Neural cell (in vitro differentiated cells): ENCODE data around the gene GALP. TPM values are rescaled to one million over a fixed set of nuclear protein-coding genes. Genes with fewer than 3 reads are reported as not detected.
"Not testable (repeated sequence)": the region's sequence is repeated elsewhere in the genome, so short reads cannot be mapped to it uniquely, and the experiment has no call there.

Experiments used
- H2AFZ ChIP-seq: fragments of 200-600, 300-800 bp; sonication (generic), shearing (Covaris generic); 2 replicates; pipeline ENCODE4 v1.6.0; 2014; ENCODE audit warnings: low read depth, mild to moderate bottlenecking, antibody characterized with exemption, low read length, moderate library complexity
- H3F3A ChIP-seq: fragments of 200-600 bp; shearing (Covaris generic); 2 replicates; pipeline ENCODE4 v1.6.1; 2016; ENCODE audit warnings: mild to moderate bottlenecking, moderate library complexity, mixed read lengths, antibody characterized with exemption, low read length; ENCODE audit not compliant: insufficient read depth, poor library complexity, severe bottlenecking
- H3K27ac ChIP-seq: fragments of 200-600, 300-800 bp; sonication (generic), shearing (Covaris generic); 2 replicates; pipeline ENCODE4 v1.5.1; 2014; ENCODE audit warnings: mild to moderate bottlenecking, low read length, moderate library complexity
- H3K27me3 ChIP-seq: fragments of 300-800, 200-600 bp; sonication (generic), shearing (Covaris generic); 2 replicates; pipeline ENCODE4 v1.6.0; 2014; ENCODE audit warnings: mild to moderate bottlenecking, low read depth, low read length, moderate library complexity; ENCODE audit not compliant: insufficient read depth
- H3K36me3 ChIP-seq: fragments of 300-800, 200-600 bp; sonication (generic), shearing (Covaris generic); 2 replicates; pipeline ENCODE4 v1.5.1; 2014; ENCODE audit warnings: mild to moderate bottlenecking, antibody characterized with exemption, low read length, moderate library complexity; ENCODE audit not compliant: insufficient read depth
- H3K4me2 ChIP-seq: fragments of 300-800, 200-600 bp; sonication (generic), shearing (Covaris generic); 2 replicates; pipeline ENCODE4 v1.6.0; 2014; ENCODE audit warnings: mild to moderate bottlenecking, low read length
- H3K4me3 ChIP-seq: fragments of 300-800, 200-600 bp; sonication (generic), shearing (Covaris generic); 2 replicates; pipeline ENCODE4 v1.5.1; 2014; ENCODE audit warnings: mild to moderate bottlenecking, low read length, moderate library complexity
- H3K79me2 ChIP-seq: fragments of 200-600 bp; shearing (Covaris generic); replicated peaks from 2 replicates; pipeline ENCODE4 v1.6.0; 2014; ENCODE audit warnings: mild to moderate bottlenecking, low read length, moderate library complexity; ENCODE audit not compliant: insufficient read depth
- H3K9ac ChIP-seq: fragments of 300-800, 200-600 bp; sonication (generic), shearing (Covaris generic); 2 replicates; pipeline ENCODE4 v1.6.1; 2016; ENCODE audit warnings: mild to moderate bottlenecking, low read length, mixed read lengths
- H3K9me2 ChIP-seq: fragments of 200-600 bp; shearing (Covaris generic); 2 replicates; pipeline ENCODE4 v1.6.1; 2016; ENCODE audit warnings: mild to moderate bottlenecking, low read length, mixed read lengths; ENCODE audit not compliant: insufficient read depth
- H3K9me3 ChIP-seq: fragments of 200-600, 300-800 bp; sonication (generic), shearing (Covaris generic); 2 replicates; pipeline ENCODE4 v1.6.1; 2016; ENCODE audit warnings: mild to moderate bottlenecking, mixed run types, low read length, moderate library complexity, mixed read lengths
- H4K20me1 ChIP-seq: fragments of 200-600 bp; shearing (Covaris generic); 2 replicates; pipeline ENCODE4 v1.6.1; 2016; ENCODE audit warnings: mild to moderate bottlenecking, mixed run types; ENCODE audit not compliant: insufficient read depth
- EP300 ChIP-seq: fragments of 450-650 bp; conservative IDR thresholded peaks from 2 replicates; pipeline ENCODE4 v1.6.1; 2014; ENCODE audit warnings: antibody characterized with exemption, mild to moderate bottlenecking, moderate library complexity; ENCODE audit not compliant: poor library complexity, severe bottlenecking
- EZH2 ChIP-seq: fragments of 200-600, 300-800 bp; shearing (Covaris generic), sonication (generic); IDR thresholded peaks from 2 replicates; pipeline ENCODE4 v1.6.1; 2014; ENCODE audit warnings: antibody characterized with exemption, low read length, borderline replicate concordance, mild to moderate bottlenecking; ENCODE audit not compliant: insufficient read depth, poor library complexity, severe bottlenecking
- MXI1 ChIP-seq: fragments of 450-650 bp; conservative IDR thresholded peaks from 2 replicates; pipeline ENCODE4 v1.6.1; 2014; ENCODE audit warnings: antibody characterized with exemption, mild to moderate bottlenecking; ENCODE audit not compliant: poor library complexity, severe bottlenecking
- POLR2AphosphoS5 ChIP-seq: IDR thresholded peaks from 2 replicates; pipeline ENCODE4 v1.6.1; 2012
- RAD21 ChIP-seq: fragments of 450-650 bp; conservative IDR thresholded peaks from 2 replicates; pipeline ENCODE4 v1.6.1; 2014; ENCODE audit warnings: antibody characterized with exemption, mild to moderate bottlenecking, moderate library complexity
- SMC3 ChIP-seq: fragments of 450-650 bp; conservative IDR thresholded peaks from 2 replicates; pipeline ENCODE4 v1.6.1; 2014; ENCODE audit warnings: antibody characterized with exemption, mild to moderate bottlenecking, moderate library complexity; ENCODE audit not compliant: poor library complexity
- TAF1 ChIP-seq: IDR thresholded peaks from 2 replicates; pipeline ENCODE4 v1.6.1; 2012; ENCODE audit warnings: low read depth
- polyA plus RNA-seq: library from polyadenylated mRNA; depleted of rRNA; stranded (reverse); fragments of >200 nt; gene quantifications from 2 replicates; pipeline ENCODE4 v1.2.3, GENCODE V29; 2014
- TF ChIP-seq, protein P1 (sequence below): fragments of 450-650 bp; IDR thresholded peaks from 2 replicates; pipeline ENCODE4 v1.5.1; 2014; ENCODE audit warnings: antibody characterized with exemption, mild to moderate bottlenecking, moderate library complexity; ENCODE audit not compliant: poor library complexity, severe bottlenecking
- TF ChIP-seq, protein P2 (sequence below): IDR thresholded peaks from 2 replicates; pipeline ENCODE4 v1.6.1; 2012; ENCODE audit warnings: borderline replicate concordance

Gene GALP
- polyA plus RNA-seq, 1 donor from 2014 or later, result not detected

DNA sequence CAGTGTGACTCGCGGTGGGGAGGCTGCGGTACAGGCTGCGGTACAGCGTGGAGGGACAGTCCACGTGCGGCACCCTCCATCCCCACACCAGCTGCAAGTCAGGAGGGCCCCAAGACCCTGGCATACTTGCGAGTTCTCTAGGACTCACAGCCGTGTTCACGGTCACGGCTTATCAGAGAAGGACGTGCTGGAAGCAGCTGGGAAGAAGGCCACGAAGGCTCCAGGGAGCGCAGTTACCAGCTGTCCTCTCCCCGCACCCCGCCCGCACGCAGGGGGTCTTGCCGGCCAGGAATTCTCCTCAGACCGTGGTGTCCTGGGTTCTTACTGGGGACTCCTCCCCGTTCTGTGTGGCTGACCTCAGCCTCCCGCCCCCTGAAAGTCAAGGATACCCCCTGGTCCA is 28.5 kb upstream of the GALP start:
- Histone ChIP-seq H3K79me2 (peaks cover 8% of the 10 kb centered on the region), H3K9me2 (no peaks in the 10 kb centered on the region), H2AFZ (no peak overlapping the region), H3K27me3 (no peaks in the 10 kb centered on the region), H3K4me3 (no peak overlapping the region), H3K9ac (no peak overlapping the region), H3K27ac (no peak overlapping the region), H3K36me3 (no peaks in the 10 kb centered on the region), H3K9me3 (no peaks in the 10 kb centered on the region), H3K4me2 (no peak overlapping the region), H4K20me1 (no peaks in the 10 kb centered on the region), H3F3A (no peaks in the 10 kb centered on the region)
- TF ChIP-seq POLR2AphosphoS5, result no peak
- TF ChIP-seq, protein P1, sequence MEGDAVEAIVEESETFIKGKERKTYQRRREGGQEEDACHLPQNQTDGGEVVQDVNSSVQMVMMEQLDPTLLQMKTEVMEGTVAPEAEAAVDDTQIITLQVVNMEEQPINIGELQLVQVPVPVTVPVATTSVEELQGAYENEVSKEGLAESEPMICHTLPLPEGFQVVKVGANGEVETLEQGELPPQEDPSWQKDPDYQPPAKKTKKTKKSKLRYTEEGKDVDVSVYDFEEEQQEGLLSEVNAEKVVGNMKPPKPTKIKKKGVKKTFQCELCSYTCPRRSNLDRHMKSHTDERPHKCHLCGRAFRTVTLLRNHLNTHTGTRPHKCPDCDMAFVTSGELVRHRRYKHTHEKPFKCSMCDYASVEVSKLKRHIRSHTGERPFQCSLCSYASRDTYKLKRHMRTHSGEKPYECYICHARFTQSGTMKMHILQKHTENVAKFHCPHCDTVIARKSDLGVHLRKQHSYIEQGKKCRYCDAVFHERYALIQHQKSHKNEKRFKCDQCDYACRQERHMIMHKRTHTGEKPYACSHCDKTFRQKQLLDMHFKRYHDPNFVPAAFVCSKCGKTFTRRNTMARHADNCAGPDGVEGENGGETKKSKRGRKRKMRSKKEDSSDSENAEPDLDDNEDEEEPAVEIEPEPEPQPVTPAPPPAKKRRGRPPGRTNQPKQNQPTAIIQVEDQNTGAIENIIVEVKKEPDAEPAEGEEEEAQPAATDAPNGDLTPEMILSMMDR, result no peak
- TF ChIP-seq RAD21, result no peak
- no peak for TF ChIP-seq EZH2
- no peak for TF ChIP-seq TAF1
- no peak for TF ChIP-seq SMC3
- no peak for TF ChIP-seq EP300
- TF ChIP-seq MXI1, result no peak
- TF ChIP-seq, protein P2, sequence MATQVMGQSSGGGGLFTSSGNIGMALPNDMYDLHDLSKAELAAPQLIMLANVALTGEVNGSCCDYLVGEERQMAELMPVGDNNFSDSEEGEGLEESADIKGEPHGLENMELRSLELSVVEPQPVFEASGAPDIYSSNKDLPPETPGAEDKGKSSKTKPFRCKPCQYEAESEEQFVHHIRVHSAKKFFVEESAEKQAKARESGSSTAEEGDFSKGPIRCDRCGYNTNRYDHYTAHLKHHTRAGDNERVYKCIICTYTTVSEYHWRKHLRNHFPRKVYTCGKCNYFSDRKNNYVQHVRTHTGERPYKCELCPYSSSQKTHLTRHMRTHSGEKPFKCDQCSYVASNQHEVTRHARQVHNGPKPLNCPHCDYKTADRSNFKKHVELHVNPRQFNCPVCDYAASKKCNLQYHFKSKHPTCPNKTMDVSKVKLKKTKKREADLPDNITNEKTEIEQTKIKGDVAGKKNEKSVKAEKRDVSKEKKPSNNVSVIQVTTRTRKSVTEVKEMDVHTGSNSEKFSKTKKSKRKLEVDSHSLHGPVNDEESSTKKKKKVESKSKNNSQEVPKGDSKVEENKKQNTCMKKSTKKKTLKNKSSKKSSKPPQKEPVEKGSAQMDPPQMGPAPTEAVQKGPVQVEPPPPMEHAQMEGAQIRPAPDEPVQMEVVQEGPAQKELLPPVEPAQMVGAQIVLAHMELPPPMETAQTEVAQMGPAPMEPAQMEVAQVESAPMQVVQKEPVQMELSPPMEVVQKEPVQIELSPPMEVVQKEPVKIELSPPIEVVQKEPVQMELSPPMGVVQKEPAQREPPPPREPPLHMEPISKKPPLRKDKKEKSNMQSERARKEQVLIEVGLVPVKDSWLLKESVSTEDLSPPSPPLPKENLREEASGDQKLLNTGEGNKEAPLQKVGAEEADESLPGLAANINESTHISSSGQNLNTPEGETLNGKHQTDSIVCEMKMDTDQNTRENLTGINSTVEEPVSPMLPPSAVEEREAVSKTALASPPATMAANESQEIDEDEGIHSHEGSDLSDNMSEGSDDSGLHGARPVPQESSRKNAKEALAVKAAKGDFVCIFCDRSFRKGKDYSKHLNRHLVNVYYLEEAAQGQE, result no peak

DNA sequence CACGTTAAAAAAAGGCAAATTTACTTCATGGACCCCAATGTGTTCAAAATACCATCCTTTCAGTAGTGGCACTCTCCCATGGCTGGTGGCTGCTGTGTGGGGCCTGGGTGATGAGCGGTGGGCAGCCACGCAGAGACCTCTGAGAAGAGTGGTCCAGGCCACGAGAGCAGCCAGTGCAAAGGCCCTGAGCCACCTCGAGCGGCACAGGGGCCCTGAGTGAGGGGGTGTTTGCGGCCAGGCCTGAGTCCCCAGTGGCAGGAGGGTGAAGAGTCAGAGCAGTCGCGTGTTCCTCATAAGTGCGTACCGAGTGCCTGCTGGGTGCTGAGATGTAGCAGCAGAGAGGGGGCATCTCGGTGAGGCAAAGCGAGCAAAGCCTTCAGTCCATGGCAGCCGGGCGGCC is 27.7 kb upstream of the GALP start:
- H3K79me2 ChIP-seq, result no peaks in the 10 kb centered on the region
- H4K20me1 ChIP-seq, result no peaks in the 10 kb centered on the region
- TF ChIP-seq SMC3 (no peak), EP300 (no peak), EZH2 (no peak), MXI1 (no peak), POLR2AphosphoS5 (no peak), RAD21 (no peak), TAF1 (no peak)
- TF ChIP-seq, protein P1, result no peak
- TF ChIP-seq, protein P2, result no peak
- H3K9me2 ChIP-seq, result no peaks in the 10 kb centered on the region
- no peaks in the 10 kb centered on the region for H3K9me3 ChIP-seq
- H3K27me3 ChIP-seq, result no peaks in the 10 kb centered on the region
- H3K36me3 ChIP-seq, result no peaks in the 10 kb centered on the region
- H3K27ac ChIP-seq, result no peak overlapping the region
- H3K4me3 ChIP-seq, result no peak overlapping the region
- H3F3A ChIP-seq, result no peaks in the 10 kb centered on the region
- no peak overlapping the region for H3K9ac ChIP-seq
- H3K4me2 ChIP-seq, result no peak overlapping the region
- H2AFZ ChIP-seq, result no peak overlapping the region

DNA sequence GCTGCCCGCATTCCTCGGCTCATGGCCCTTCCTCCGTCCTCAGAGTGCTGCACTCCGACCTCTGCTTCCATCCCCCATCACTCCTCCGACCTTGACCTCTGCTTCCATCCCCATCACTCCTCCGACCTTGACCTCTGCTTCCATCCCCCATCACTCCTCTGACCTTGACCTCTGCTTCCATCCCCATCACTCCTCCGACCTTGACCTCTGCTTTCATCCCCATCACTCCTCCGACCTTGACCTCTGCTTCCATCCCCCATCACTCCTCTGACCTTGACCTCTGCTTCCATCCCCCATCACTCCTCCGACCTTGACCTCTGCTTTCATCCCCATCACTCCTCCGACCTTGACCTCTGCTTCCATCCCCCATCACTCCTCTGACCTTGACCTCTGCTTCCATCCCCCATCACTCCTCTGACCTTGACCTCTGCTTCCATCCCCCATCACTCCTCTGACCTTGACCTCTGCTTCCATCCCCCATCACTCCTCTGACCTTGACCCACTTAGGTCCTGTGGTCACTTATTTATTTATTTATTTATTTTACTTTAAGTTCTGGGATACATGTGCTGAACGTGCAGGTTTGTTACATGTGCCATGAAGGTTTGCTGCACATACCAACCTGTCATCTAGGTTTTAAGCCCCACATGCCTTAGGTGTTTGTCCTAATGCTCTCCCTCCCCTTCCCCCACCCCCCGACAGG is 26.7 kb upstream of the GALP start:
- H3K36me3 ChIP-seq, H3K9me2 ChIP-seq, H3F3A ChIP-seq, H3K4me3 ChIP-seq, H3K27me3 ChIP-seq, H2AFZ ChIP-seq, H3K9ac ChIP-seq, H3K79me2 ChIP-seq, H4K20me1 ChIP-seq, H3K27ac ChIP-seq, H3K9me3 ChIP-seq, H3K4me2 ChIP-seq: not testable (repeated sequence)
